Testis (tissue), 3 donors: ENCODE data around the gene ACOX2. TPM values are rescaled to one million over a fixed set of nuclear protein-coding genes. Genes with fewer than 3 reads are reported as not detected.

Experiments
- DNase-seq: peaks from one replicate; pipeline ENCODE4 v3.0.0-alpha.2; 2019
- H3K27ac ChIP-seq, 2 donors: fragments of 200-600 bp; sonication (generic); one replicate each; pipeline ENCODE4 v1.5.1; 2019
- H3K27me3 ChIP-seq: fragments of 200-600 bp; sonication (generic); one replicate; pipeline ENCODE4 v1.5.1; 2019
- H3K36me3 ChIP-seq: fragments of 200-600 bp; sonication (generic); one replicate; pipeline ENCODE4 v1.5.1; 2017; ENCODE audit warnings: low read depth; ENCODE audit errors: missing control alignments
- H3K4me1 ChIP-seq: fragments of 200-600 bp; sonication (generic); one replicate; pipeline ENCODE4 v1.5.1; 2019
- H3K4me3 ChIP-seq, 2 donors: fragments of 200-600 bp; sonication (generic); one replicate each; pipeline ENCODE4 v1.5.1; 2017 to 2019
- H3K9me3 ChIP-seq: fragments of 200-600 bp; sonication (generic); one replicate; pipeline ENCODE4 v1.5.1; 2017
- POLR2A ChIP-seq: fragments of 450-650 bp; IDR thresholded peaks from one replicate; pipeline ENCODE4 v1.6.1; 2017; ENCODE audit warnings: antibody characterized with exemption, mild to moderate bottlenecking, moderate library complexity
- WGBS, 2 donors: methylation state at CpG; one replicate each; pipeline ENCODE4 v1.1.5; 2018; 5-methylcytosine and 5-hydroxymethylcytosine counted together
- intact Hi-C: fragments of 100-400 bp; cut with DNase I; formaldehyde crosslinking; loops from one replicate; pipeline ENCODE4 v1.15.1; 2023; ENCODE audit warnings: low total_unique reads
- polyA plus RNA-seq: library from polyadenylated mRNA; stranded (reverse); fragments of 350-450 nt; fragmentation: Illumina TruSeq; extraction: RNeasy Lipid Tissue Mini Kit (QIAGEN cat#74804); gene quantifications from one replicate; pipeline ENCODE4 v1.2.3, GENCODE V29; 2014; ENCODE audit warnings: low read depth, low replicate concordance; ENCODE audit not compliant: insufficient read depth
- total RNA-seq, 2 donors: library from RNA; depleted of rRNA; stranded (reverse); fragments of >200 nt; gene quantifications; one replicate each; pipeline ENCODE4 v1.2.3, GENCODE V29; 2016
- TF ChIP-seq, protein P1 (sequence below), 3 experiments: fragments of 450-650 bp in 2 of 3; fragments of 200-600 bp in 1 of 3; sonication (generic) in 1 of 3; IDR thresholded peaks; one replicate each; pipeline ENCODE4 v1.5.1; 2016 to 2019; ENCODE audit warnings: antibody characterized with exemption in 3 of 3, mild to moderate bottlenecking in 2 of 3, moderate library complexity in 1 of 3

The ACOX2 gene
- total and polyA plus RNA-seq, 3 donors from 2014 or later: 27.1 to 55.9 (median 46.1) TPM

- no peak for DNase-seq
- H3K27ac ChIP-seq: no peak overlapping the region
- 43 to 50% methylated on average over 3 of the region's 3 CpGs for WGBS, 2 donors
- TF ChIP-seq, protein P1, sequence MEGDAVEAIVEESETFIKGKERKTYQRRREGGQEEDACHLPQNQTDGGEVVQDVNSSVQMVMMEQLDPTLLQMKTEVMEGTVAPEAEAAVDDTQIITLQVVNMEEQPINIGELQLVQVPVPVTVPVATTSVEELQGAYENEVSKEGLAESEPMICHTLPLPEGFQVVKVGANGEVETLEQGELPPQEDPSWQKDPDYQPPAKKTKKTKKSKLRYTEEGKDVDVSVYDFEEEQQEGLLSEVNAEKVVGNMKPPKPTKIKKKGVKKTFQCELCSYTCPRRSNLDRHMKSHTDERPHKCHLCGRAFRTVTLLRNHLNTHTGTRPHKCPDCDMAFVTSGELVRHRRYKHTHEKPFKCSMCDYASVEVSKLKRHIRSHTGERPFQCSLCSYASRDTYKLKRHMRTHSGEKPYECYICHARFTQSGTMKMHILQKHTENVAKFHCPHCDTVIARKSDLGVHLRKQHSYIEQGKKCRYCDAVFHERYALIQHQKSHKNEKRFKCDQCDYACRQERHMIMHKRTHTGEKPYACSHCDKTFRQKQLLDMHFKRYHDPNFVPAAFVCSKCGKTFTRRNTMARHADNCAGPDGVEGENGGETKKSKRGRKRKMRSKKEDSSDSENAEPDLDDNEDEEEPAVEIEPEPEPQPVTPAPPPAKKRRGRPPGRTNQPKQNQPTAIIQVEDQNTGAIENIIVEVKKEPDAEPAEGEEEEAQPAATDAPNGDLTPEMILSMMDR (IDR thresholded peaks at IDR 0.05): no peak
- TF ChIP-seq POLR2A: no peak
- no peaks in the 10 kb centered on the region for H3K36me3 ChIP-seq
- H3K4me1 ChIP-seq: no peaks in the 10 kb centered on the region
- intact Hi-C loops: no loop called here
- H3K9me3 ChIP-seq: no peaks in the 10 kb centered on the region
- H3K27me3 ChIP-seq: no peaks in the 10 kb centered on the region
- H3K4me3 ChIP-seq: no peak overlapping the region
These were observed 52.3 kb downstream of the ACOX2 start for GRCh38 chr3:58484722-58485069.

DNA sequence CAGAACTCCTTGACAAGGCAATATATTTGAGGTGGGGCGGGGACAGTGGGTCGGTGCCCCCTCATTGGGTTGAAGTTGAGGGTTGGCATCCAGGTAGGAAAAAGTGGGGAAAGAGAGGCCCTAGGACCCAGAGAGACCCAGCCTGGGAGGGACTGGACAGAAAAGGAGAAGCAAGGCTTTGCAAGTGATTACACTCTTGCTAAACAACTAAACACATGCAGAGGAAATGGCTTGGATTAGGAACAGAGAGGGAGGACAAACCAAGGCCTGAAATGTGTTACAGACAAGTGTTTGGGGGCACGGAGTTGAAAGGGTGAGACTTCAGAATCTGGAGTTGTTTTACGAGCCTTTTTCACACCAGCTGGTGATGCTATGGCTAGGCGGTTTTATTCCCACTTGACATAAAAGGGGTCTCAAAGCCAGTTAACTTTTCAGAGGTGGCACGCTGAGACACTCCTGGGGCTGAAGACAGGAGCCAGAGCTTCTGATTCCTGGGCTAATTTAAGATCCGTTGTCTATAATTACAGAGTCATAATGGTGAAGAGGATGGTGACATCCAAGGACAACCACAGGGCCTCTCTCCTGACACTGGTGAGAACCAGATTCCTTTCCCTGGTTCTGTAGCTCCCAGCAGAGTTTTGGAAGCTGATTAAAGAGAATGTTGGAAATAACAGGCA is 52.8 kb downstream of the ACOX2 start:
- no peak overlapping the region for H3K4me3 ChIP-seq
- TF ChIP-seq, protein P1 (IDR thresholded peaks at IDR 0.05): no peak
- no peak for TF ChIP-seq POLR2A
- no peaks in the 10 kb centered on the region for H3K4me1 ChIP-seq
- no peak for DNase-seq
- H3K27ac ChIP-seq: no peak overlapping the region
- H3K9me3 ChIP-seq: no peaks in the 10 kb centered on the region
- WGBS, 2 donors: 66 to 70% methylated on average over 7 of the region's 7 CpGs
- intact Hi-C loops: no loop called here
- no peaks in the 10 kb centered on the region for H3K36me3 ChIP-seq
- H3K27me3 ChIP-seq: no peaks in the 10 kb centered on the region

- no peak for DNase-seq
- no peak overlapping the region for H3K27ac ChIP-seq
- no peaks in the 10 kb centered on the region for H3K9me3 ChIP-seq
- H3K4me3 ChIP-seq: no peak overlapping the region
- H3K4me1 ChIP-seq: no peaks in the 10 kb centered on the region
- TF ChIP-seq POLR2A: no peak
- TF ChIP-seq, protein P1 (IDR thresholded peaks at IDR 0.05): no peak
- no peaks in the 10 kb centered on the region for H3K36me3 ChIP-seq
- H3K27me3 ChIP-seq: no peaks in the 10 kb centered on the region
- intact Hi-C loops: no loop called here
- WGBS, 2 donors: 78 to 80% methylated on average over 8 of the region's 8 CpGs
These were observed 53.9 kb downstream of the ACOX2 start for GRCh38 chr3:58482917-58483636.

DNA sequence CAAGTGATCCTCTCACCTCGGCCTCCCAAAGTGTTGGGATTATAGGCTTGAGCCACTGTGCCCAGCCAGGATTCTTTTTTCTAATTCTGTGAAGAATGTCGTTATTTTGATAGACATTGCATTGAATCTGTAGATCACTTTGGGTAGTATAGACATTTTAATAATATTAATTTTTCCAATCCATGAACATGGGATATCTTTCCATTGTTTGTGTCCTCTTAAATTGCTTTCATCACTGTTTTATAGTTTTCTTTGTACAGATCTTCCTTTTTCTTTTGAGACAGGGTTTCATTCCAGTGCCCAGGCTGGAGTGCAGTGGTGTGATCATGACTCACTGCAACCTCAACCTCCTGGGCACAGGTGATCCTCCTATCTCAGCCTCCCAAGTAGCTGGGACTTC is 56.7 kb downstream of the ACOX2 start:
- DNase-seq: no peak
- Histone ChIP-seq H3K9me3 (no peaks in the 10 kb centered on the region), H3K36me3 (no peaks in the 10 kb centered on the region), H3K27me3 (no peaks in the 10 kb centered on the region), H3K27ac (no peak overlapping the region), H3K4me3 (no peak overlapping the region), H3K4me1 (no peaks in the 10 kb centered on the region)
- intact Hi-C loops: no loop called here
- whole genome bisulfite sequencing, 2 donors: 88 to 93% methylated on average over 2 of the region's 2 CpGs
- TF ChIP-seq POLR2A: no peak
- TF ChIP-seq, protein P1 (IDR thresholded peaks at IDR 0.05): no peak
